Stimulated activated CD8-positive, alpha-beta memory T cell treated with anti-CD3 and anti-CD28 coated beads, Interleukin-15, amount 100 ng/mL, for 48 hours (primary cell): ENCODE measurements around the gene TCAIM.
"Not testable (repeated sequence)": the region's sequence is repeated elsewhere in the genome, so short reads cannot be mapped to it uniquely, and the experiment has no call there.

Experiments used
- DNase-seq, 2 donors: peaks; one replicate each; pipeline ENCODE4 v3.0.0-alpha.2; 2020; ENCODE audit warnings: low read depth in 2 of 2

TCAIM gene

DNA sequence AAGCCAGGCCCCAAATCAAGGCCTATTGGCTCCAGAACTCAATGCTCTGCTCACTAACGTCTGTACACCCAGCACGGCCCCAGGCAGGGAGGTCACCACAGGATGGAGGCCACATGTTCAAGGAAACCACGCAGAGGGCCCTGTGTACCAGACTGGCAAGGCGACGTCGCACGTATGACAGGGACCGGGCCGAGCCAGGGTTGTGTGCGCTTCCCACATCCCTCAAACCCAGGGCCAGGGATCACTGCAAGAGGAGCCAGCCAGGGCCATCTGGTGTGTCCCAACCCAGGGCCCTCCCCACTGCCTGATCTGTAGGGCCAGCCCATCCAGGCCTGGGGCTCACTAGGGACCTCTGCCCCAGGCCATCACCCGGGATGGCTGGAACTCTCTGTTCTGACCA is 76.9 kb downstream of the TCAIM start:
- DNase-seq: no peak

DNA sequence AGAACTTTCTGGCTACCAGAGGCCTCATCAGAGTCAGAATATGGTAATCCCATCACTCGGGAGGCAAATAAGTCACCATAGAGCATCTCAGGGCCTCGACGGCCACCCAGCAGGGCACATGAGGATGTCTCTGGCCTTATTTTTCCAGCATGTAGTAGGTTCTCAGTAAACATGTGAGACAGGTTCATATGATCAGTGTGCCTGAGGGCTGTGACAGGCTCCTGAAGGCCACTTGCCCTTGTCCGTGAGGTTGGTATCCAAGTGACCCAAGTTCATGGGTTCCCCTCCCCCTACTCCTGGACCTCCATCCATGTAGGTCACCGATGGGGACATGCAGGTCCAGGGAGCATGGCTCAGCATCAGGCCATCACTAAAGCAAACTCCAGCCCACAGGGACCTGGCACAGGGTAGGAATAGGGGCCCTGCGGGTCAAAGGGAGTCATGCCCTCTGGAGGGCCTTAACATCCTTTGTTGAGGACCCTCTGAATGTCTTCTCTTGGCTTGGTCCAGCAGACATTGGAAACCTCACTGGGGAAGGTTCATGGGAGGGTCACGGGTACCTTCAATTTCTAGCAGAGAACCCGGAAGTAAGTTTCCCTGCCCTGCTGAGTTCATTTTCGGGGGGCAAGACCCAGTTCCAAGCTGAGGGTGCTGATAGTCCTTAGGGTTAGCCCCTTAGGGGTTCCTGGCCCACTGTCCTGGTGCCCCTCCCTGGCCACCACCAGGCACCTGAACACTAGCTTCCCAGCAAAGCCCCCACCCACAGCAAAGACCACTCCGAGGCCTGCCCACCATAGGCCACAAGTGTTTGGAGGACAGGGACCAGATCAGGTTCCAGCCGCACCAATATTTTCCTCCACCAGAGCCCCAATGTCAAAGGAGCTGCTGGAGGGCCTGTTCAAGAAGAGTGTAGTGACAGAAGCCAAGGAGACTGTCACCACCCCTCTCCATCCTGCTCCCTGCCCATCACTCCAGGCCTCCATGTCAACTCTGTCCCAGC is 77.8 kb downstream of the TCAIM start:
- no peak for DNase-seq

DNA sequence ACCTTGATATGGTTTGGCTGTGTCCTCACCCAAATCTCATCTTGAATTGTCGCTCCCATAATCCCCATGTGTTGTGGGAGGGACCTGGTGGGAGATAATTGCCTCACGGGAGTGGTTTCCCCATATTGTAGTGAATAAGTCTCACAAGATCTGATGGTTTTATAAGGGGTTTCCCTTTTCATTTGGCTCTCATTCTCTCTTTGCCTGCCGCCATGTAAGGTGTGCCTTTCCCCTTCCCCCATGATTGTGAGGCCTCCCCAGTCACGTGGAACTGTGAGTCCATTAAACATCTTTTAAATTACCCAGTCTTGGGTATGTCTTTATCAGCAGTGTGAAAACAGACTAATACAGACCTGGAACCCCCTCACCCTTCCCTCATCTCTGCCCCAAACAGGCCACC is 79.6 kb downstream of the TCAIM start:
- DNase-seq: not testable (repeated sequence)

DNA sequence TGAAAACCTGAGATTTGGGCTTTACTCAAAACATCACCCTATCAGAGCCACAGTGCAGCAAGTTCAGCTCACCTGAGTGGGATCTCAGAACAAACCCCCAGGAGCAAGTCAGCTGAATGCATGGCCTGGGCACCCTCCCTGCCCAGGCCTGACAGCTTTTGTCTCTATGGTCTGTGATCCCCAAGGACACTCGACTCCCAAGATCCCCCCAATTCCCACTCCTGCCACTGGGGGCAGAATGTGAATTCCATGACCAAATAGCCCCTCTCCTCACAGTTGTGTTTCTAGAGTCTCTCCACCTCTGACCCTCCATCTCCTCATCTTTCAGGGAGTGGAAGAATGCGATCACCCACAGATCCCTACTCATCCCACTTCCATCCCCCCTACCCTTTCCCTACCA is 80.0 kb downstream of the TCAIM start:
- DNase-seq: no peak

DNA sequence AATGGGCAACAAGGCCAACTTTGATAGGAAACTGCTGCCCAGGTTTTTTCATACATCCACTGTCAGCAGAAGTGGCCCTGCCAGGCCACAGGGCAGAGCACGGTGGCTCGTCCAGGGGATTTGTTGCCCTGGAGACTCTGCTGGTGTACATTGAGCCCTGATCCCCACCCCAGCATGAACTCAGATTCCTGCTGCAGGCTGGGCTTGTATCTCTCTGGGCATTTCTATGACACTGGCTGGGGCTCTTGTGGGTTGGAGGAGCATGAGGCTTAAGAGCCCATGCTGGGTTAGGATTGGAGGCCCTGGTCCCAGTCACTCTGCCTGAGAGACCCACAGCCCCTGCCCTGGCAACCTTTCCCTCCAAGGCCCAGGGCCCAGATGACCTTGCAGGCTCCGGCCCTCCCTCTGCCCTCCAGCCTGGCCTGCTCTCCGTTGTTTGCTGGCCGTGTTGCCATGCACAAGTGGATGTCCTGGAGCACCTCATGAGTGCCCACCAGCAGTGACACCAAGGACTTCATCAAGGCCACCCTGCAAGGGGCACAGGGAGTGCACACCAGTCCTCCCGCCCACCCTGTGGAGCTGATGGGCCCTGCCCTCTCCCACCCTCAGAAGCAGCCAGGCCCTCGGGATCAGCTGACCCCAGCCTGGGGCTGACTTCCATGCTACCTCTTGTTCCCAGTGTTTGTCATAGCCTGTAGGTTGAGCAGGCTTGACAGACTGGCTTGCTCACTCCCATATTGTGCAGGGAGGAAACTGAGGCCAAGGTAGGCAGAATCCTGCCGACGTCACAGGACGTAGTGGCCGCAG is 80.8 kb downstream of the TCAIM start:
- no peak for DNase-seq

DNA sequence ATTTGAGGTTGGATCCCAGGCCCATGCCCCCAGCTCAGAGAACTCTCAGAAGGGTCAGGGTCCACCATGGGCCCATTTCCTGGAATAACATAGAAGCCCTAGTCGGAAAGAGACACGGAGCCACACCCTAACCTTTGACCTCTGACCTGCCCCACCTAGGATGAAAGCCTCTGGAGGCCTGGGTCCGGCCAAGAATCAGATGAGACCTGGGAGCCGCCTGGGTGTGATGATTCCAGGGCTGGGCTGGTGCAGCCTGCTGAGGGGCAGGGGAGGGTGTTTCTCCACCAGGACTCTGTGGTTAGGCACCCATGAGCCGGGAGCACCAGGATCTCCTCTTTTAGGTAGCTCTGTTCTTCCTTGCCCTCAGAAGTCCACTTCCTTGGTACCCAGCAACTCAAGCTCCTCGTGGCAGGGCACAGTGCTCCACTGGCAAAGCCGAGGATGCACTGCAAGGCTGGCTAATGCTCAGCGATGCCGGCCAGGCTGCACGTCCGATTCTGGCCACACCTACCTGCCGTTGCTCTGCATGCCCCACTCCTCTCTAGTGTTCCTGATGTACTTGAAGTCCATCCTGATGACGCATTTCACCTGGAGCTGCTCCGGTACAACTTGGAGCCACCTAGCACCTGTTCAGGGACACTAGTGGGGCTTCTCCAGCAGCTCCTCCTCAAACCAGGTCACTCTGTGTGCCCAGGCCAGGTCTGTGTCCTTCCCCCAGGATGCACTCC is 81.5 kb downstream of the TCAIM start:
- no peak for DNase-seq

DNA sequence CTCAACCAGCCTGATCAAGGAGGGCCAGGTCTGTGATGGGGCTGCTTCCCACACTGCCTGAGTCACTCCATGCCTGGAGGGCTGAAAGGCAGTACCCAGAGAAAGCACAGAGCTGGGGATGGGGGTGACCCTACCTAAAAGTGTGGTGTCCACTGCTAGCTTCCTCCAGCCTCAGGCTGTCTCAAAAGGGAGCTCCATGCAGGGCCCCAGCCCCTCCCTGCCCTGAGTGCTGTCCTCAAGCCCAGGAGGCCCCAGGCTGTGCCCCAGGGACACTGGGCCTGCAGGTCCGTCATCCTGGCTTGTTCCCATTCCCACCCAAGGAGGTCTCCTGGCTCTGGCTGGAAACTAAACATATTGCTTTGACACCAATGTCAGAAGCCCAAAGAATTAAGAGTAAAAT is 82.1 kb downstream of the TCAIM start:
- DNase-seq: no peak

DNA sequence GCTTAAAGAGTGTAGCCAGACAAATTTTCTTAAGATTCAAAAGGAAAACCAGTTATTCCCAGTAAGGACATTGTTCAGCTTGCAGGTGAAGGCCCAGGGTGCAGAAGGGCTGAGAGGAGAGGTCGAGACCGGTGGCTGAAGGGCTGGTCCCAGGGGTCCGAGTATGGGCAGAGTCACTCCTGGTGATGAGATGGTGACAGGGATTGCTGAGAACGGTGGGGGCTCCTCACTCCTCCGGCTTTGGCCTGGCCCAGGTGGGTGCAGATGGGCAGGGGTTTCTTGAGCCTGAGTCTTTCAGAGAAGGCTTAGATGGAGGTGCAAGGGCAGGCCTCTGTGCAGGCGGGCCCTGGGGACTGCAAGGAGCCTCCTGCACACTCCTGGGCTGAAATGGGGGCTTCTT is 82.7 kb downstream of the TCAIM start:
- DNase-seq: no peak

DNA sequence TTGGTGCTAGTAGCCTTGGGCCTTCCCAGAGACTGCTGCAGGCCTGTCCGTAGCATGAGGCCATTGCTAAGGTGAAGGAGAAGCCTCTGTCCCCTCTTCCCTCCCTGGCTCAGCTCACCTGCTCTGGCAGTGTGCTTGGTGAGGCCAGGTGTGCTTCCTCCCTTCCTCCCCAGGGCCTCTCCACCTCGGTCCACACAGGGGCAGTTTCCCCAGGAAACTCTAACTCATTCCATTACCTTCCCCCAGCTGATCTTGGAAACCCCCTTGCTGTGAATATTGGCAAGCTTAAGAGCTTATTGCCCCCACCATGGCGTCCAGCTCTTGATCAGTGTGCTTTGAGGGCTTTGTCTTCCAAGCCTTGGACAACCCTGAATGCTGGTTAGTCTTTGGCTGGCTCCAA is 86.2 kb downstream of the TCAIM start:
- no peak for DNase-seq

DNA sequence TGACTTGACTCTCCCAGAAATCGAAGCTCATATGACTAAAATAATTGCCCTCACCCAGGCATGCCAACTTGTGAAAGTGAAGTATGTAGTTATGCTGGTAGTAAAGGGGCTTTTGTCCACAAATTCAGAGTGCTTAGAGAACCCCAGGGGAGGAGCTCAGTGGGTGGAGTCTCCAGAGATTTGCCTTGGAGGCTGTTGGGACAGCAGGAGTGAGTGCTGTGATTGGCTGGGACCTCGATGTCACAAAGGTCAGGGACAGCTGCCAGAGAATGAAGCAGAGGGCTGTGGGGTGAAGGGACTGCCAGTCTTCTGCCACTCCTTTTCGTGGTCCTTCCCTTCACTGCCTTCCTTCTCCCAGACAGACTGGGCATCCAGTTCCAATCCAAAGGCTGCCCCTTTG is 89.1 kb downstream of the TCAIM start:
- no peak for DNase-seq

DNA sequence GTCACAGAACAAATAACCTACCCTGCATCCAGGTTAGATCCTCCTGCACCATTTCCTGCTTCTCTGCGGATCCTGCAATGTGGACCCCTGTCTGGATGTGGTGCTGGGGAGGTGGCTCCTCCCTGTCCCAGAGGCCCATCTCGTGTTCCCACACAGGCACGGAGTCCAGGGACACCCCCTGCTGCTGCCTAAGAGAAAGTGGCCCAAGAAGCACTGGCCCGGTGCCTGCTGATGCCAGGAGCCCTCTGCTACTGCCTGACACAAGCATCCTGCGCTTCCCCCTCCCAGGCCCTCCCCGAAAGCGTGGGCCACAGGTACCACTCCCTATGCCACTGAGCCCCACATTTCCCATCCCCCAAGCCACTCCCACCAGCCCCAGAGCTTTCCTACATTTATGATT is 90.3 kb downstream of the TCAIM start:
- DNase-seq: no peak

DNA sequence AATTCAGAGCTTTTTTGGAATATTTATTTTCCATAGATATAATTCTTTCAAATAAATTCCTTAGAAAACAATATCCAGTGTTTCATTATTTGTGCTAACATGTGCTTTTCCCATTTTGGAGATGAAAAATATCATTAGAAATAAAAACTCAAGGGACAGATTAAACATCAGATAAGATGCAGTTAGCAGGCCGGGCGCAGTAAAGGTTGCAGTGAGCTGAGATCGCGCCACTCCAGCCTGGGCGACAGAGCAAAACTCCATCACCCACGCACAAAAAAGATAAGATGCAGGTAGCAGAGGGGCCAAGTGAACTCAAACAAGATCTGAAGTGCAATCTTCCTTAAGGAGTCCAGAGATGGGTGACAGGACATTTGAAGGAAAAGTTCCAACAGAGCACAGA is 90.9 kb downstream of the TCAIM start:
- no peak for DNase-seq

DNA sequence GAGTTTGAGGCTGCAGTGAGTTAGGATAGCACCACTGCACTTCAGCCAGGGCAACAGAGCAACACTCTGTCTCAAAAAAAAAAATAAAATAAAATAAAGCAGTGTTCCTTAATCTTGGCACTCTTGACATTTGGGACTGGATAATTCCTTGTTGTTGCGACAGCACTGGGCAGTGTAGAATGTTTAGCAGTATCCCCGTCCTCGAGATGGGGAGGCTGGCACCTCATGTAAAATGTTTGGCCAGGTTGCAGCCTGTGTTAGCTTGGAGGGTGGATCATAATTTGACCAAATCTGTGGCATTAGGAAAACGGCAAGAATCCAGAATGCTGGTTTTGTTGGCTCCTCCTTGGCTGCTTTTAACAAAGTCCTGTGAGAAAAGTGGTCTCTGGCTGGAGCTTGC is 91.9 kb downstream of the TCAIM start:
- DNase-seq: no peak

DNA sequence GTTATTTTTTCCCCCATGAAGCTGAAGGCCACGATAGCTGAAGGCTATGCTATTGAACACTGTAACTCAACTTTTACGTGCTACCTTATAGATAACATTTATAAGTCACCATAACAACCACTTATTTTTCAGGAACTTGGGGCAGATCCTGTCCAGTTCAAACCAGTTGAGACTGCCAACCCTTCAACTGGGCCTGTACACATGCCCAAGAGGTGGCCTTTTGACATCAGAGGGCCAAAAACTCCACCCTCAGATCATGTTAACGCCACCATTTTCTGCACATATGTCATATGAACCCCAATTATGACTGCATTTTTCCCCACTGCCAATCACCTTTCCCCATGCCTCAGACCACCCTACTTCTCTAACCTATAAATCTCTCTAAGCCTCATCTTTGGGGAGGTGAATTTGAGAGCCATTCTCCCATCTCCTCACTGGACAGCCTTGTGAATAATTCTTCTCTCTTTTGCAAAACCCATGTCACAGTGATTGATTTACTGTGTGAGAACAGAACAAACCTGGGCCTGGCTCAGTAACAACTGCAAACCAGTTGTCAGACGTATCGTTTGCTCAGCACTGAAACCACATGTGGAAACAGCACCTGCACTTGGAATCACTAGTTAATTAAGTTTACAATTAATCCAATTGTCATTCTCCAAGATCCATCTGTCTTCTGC is 96.4 kb downstream of the TCAIM start:
- DNase-seq: no peak

DNA sequence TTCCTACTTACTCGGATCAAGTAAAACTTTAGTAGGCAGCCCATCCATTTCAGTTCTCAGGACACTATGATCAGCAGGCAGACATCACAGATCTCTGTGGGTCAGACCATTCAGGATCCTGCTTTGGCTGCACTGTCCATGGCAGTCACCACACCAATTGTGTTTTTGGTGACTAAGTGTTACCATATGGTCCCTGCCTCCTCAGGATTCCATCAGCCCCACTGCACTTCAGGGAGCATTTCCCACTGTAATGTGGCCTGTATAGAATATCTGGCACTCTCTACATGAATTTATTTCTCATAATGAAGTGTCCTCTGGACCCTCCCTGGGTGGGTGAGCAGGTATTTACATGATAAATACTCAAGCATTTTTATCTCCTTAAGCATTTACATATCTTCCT is 97.6 kb downstream of the TCAIM start:
- DNase-seq: no peak

DNA sequence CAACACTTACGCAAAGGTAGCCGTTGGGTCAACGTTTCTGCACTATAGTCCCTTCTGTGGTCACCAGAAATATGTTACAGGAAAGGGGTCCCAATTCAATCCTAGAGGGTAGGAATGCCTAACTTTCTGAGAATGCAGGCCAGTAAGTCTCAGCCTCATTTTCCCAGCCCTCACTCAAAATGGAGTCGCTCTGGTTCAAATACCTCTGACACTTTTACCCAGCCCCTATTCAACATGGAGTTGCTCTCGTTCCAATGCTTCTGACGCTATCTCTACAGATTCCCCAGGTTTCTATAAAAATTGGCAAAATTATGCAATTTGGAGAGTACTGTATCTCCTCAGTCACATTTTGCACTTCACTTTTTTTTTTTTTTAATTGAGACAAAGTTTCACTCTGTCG is 99.2 kb downstream of the TCAIM start:
- no peak for DNase-seq

DNA sequence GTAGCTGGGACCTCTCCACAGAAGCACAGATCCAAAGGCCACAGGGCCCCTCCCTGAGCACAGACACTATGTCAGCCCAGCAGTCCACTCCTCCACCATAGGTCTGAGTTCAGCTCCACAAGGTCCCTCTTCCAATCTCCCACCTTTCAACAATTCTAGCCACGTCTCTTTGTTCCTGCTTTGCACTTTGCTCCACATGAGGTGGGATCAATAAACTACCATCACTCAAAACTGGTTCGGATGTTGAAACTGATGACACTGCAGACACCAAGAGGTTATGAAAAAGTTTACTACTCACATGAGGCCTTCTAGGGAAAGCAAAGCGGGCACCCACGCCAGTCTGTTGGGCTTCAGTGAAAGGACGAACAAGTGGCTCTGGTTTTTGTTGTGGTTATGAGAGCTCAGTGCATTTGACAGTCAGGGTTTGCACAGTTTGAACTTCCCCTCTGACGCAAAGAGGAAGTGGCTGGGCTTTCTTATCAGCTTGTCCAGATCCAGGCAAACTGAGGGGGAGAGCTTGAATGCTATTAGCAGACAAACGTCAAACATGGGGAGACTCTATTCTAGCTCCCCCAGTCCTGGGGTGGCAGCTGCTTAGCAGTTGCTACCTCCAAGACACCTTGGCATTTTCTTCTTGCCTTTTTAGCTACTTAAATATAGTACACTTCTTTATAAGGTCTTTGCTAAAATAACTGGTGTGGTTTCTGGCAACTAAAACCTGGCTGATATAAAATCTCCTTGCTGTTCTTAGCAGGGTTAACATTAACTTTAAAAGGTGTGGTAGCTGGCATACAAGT is 101.1 kb downstream of the TCAIM start:
- DNase-seq: peak; percentile 67 to 77

DNA sequence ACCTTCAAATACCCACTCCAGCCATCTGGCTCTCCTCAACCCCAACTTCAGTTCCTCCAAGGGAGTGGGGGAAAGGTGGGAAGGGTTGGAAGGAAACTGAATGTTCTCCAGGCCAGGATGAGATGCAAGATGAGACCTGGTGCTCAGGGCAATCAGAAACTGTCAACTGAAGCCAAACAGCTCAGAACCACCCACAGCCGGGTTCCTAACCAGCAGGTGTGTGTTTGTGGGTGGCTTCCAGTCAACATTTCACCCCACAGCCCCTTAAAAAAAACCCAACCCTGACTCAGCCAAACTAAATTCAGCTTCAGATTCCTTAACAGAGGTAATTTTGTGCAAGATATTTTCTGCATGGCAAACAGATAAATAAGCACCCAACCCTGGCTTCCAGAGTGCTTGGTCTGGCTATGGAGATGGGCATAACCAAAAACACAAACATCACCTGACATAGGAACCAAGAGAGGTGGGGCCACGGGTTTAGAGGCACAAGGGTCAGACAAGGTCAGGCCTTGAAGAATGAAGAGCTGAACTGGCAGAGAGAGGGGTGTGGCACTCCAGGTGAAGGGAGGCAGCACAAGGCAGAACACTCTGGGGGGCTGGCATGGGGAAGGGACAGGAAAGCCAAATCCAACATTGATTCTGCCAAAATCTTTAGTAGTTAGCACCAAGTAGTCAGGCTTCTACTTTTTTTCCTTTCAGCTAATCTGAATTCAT is 104.2 kb downstream of the TCAIM start:
- DNase-seq: peak in 1 of 2 donors; percentile 3

DNA sequence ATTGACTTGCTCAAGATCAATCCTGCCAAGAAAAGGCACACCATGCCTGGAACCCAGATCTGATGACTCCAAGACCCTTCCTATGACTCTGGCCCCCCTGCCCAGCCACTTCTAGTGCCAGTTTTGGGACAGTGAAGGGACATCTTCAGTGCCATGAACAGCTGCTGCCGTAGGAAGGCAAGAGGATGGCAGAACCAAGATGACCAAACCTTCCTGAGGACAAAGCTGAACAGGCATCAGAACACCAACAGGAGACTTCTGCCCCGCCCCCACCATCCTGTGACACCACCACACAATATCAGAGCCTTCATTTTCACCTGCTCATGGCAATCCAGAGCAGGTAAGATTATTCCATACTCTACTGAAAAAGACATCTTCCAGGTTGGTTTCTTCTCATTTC is 105.9 kb downstream of the TCAIM start:
- no peak for DNase-seq
